Adipocyte (in vitro differentiated cells): ENCODE measurements around the gene OLA1.

Experiments used
- DNase-seq: peaks from one replicate; pipeline ENCODE4 v3.0.0-alpha.2; 2015; ENCODE audit warnings: low read depth
- H3K27me3 ChIP-seq: replicated peaks from 2 replicates; pipeline ENCODE4 v1.7.0; 2013; ENCODE audit warnings: mild to moderate bottlenecking, low read length, moderate library complexity; ENCODE audit not compliant: control insufficient read depth, insufficient read depth
- H3K36me3 ChIP-seq: 2 replicates; pipeline ENCODE4 v1.7.0; 2013; ENCODE audit warnings: low read length, mild to moderate bottlenecking, moderate library complexity; ENCODE audit not compliant: control insufficient read depth, insufficient read depth, severe bottlenecking
- H3K4me1 ChIP-seq: 2 replicates; pipeline ENCODE4 v1.7.0; 2013; ENCODE audit warnings: mild to moderate bottlenecking, low read length, moderate library complexity; ENCODE audit not compliant: control insufficient read depth, insufficient read depth
- H3K4me3 ChIP-seq: 2 replicates; pipeline ENCODE4 v1.7.0; 2013; ENCODE audit warnings: mild to moderate bottlenecking, low read length, moderate library complexity
- H3K9ac ChIP-seq: 2 replicates; pipeline ENCODE4 v1.7.0; 2013; ENCODE audit warnings: mild to moderate bottlenecking, low read length, moderate library complexity
- H3K9me3 ChIP-seq: 2 replicates; pipeline ENCODE4 v1.7.0; 2013; ENCODE audit warnings: mild to moderate bottlenecking, low read length, moderate library complexity; ENCODE audit not compliant: control insufficient read depth

Gene OLA1

GRCh38 chr2:174224665-174225288, 23.6 kb downstream of the OLA1 start:
- H3K9me3 ChIP-seq: no peaks in the 10 kb centered on the region
- H3K36me3 ChIP-seq: peaks cover 39% of the 10 kb centered on the region
- no peak overlapping the region for H3K4me3 ChIP-seq
- H3K9ac ChIP-seq: no peak overlapping the region
- DNase-seq: no peak
- no peaks in the 10 kb centered on the region for H3K4me1 ChIP-seq
- H3K27me3 ChIP-seq: no peaks in the 10 kb centered on the region

DNA sequence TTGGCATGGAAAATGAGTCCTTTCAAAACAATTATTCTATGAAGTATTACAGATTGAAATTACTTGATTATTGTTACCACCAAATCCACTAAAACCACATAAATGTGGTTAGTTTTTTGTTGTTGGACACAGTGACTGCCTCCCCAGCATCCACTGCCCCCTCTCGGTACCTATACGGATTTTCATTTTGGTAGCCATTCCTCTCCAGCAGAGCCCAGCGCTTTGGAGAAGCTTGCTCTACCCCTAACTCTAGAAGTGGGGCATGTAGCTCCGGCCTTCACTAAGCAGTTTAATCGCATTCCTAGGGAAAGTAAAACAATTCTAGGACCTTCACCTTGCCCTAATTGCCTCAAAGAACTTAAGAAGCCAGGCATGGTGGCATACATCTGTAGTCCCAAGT, 24.2 kb downstream of the OLA1 start:
- Histone ChIP-seq H3K4me1 (no peaks in the 10 kb centered on the region), H3K9ac (no peak overlapping the region), H3K9me3 (no peaks in the 10 kb centered on the region), H3K4me3 (no peak overlapping the region), H3K27me3 (no peaks in the 10 kb centered on the region), H3K36me3 (peaks cover 39% of the 10 kb centered on the region)
- no peak for DNase-seq

- no peaks in the 10 kb centered on the region for H3K4me1 ChIP-seq
- H3K9ac ChIP-seq: no peak overlapping the region
- DNase-seq: no peak
- no peaks in the 10 kb centered on the region for H3K9me3 ChIP-seq
- no peak overlapping the region for H3K4me3 ChIP-seq
- no peaks in the 10 kb centered on the region for H3K27me3 ChIP-seq
- H3K36me3 ChIP-seq: peaks cover 39% of the 10 kb centered on the region
Measured at GRCh38 chr2:174223388-174223787, 24.9 kb downstream of the OLA1 start.

DNA sequence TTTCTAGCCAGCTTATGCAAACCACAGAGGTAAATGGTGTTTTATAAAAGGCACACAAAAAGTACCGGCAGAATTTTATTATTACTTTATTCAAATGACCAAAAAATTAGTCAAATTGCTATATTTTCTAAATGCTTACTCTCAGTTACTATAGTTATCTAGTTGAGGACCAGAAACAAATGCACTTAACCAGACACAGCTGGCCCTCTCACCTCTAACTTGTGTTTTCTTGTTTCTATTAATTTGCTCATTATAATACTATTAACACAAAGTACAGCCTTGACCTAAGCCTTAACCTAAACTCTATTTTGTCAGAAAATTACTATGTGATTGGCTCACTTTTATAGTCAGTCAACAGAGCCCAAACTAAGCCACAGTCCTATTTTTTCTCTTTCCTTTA, 26.2 kb downstream of the OLA1 start:
- Histone ChIP-seq H3K9ac (no peak overlapping the region), H3K9me3 (no peaks in the 10 kb centered on the region), H3K4me1 (no peaks in the 10 kb centered on the region), H3K27me3 (no peaks in the 10 kb centered on the region), H3K36me3 (peaks cover 30% of the 10 kb centered on the region), H3K4me3 (no peak overlapping the region)
- DNase-seq: no peak

GRCh38 chr2:174219321-174219720, 29.0 kb downstream of the OLA1 start:
- DNase-seq: no peak
- Histone ChIP-seq H3K9me3 (no peaks in the 10 kb centered on the region), H3K4me3 (no peak overlapping the region), H3K36me3 (peaks cover 22% of the 10 kb centered on the region), H3K9ac (no peak overlapping the region), H3K27me3 (no peaks in the 10 kb centered on the region), H3K4me1 (no peaks in the 10 kb centered on the region)

- Histone ChIP-seq H3K9me3 (no peaks in the 10 kb centered on the region), H3K9ac (no peak overlapping the region), H3K36me3 (peaks cover 18% of the 10 kb centered on the region), H3K27me3 (no peaks in the 10 kb centered on the region), H3K4me3 (no peak overlapping the region), H3K4me1 (no peaks in the 10 kb centered on the region)
- no peak for DNase-seq
Measured at GRCh38 chr2:174218773-174219172, 29.6 kb downstream of the OLA1 start.

- Histone ChIP-seq H3K27me3 (no peaks in the 10 kb centered on the region), H3K9ac (no peak overlapping the region), H3K36me3 (peaks cover 15% of the 10 kb centered on the region), H3K4me3 (no peak overlapping the region), H3K9me3 (no peaks in the 10 kb centered on the region), H3K4me1 (no peaks in the 10 kb centered on the region)
- no peak for DNase-seq
Measured at GRCh38 chr2:174217869-174218268, 30.5 kb downstream of the OLA1 start.

DNA sequence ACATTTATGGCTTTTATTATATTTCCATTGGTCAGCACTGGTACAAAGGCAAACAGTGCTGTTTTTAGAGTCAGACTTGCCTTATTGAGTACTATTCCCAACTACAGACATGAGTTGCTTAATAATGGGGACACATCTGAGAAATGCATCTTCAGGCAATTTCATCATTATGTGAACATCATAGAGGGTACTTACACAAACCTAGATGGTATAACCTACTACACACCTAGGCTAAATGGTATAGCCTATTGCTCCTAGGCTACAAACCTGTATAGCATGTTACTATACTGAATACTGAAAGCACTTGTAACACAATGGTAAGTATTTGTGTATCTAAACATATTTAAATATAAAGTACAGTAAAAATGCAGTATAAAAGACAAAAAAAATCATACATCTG, 36.4 kb downstream of the OLA1 start:
- Histone ChIP-seq H3K36me3 (no peaks in the 10 kb centered on the region), H3K9ac (no peak overlapping the region), H3K27me3 (no peaks in the 10 kb centered on the region), H3K9me3 (no peaks in the 10 kb centered on the region), H3K4me3 (no peak overlapping the region), H3K4me1 (no peaks in the 10 kb centered on the region)
- no peak for DNase-seq

DNA sequence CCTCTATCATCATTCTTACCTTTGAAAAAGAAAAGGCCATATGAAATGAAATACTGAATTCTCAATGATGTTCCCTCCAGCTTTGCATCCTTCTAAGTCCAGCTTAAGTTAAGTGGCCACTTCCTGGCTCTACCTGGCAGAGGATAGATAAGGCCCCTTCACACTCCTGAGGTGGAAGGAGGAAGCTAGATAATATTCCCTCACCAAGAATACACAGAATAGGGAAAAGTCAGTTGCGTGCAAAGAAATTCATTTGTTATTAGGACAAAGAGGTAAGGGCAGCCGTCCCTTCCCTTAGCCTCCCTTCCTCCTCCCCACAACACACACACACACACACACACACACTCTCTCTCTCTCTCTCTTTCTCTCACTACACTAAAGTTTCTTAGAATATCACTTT, 37.5 kb downstream of the OLA1 start:
- H3K9ac ChIP-seq: no peak overlapping the region
- no peaks in the 10 kb centered on the region for H3K4me1 ChIP-seq
- DNase-seq: no peak
- H3K9me3 ChIP-seq: no peaks in the 10 kb centered on the region
- no peaks in the 10 kb centered on the region for H3K36me3 ChIP-seq
- no peaks in the 10 kb centered on the region for H3K27me3 ChIP-seq
- H3K4me3 ChIP-seq: no peak overlapping the region

DNA sequence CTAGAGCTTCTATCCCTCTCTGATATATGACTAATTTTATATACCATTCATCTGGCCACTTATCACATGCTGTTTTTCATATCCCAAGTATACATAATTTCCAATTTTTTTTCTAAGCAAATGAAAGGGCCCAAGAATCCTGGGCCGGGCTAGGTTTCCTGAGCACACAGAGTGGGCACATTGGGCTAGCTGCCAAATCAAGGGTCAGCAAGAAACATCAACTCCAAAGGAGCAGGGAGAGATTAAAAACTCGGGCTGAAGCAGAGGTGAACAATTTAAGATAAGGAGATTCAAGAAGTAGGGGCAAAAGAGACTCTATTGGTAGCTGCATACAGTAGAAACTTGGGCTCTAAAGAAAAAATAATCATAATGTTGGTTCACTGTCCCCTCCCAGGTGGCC, 39.0 kb downstream of the OLA1 start:
- Histone ChIP-seq H3K27me3 (no peaks in the 10 kb centered on the region), H3K4me3 (no peak overlapping the region), H3K4me1 (no peaks in the 10 kb centered on the region), H3K9me3 (no peaks in the 10 kb centered on the region), H3K36me3 (no peaks in the 10 kb centered on the region), H3K9ac (no peak overlapping the region)
- no peak for DNase-seq

DNA sequence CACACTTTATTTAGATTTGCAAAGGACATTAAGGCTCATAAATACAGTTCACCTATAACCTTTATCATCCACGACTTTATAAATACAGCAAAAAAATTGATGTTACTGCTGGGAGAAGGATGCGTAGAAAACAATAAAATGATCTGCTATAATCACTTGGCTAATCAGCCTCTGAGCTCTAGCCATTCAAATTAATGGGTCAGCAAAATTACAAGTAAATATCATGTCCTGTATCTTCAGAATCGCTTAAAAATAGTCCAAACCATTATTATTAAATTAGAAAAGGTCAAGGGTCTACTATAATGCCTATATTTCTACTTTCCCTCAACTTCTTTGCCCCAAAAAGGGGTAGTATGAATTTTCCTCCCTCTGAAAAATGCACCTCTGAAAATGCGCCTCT, 40.3 kb downstream of the OLA1 start:
- Histone ChIP-seq H3K27me3 (no peaks in the 10 kb centered on the region), H3K4me1 (no peaks in the 10 kb centered on the region), H3K9ac (no peak overlapping the region), H3K4me3 (no peak overlapping the region), H3K36me3 (no peaks in the 10 kb centered on the region), H3K9me3 (no peaks in the 10 kb centered on the region)
- DNase-seq: no peak

DNA sequence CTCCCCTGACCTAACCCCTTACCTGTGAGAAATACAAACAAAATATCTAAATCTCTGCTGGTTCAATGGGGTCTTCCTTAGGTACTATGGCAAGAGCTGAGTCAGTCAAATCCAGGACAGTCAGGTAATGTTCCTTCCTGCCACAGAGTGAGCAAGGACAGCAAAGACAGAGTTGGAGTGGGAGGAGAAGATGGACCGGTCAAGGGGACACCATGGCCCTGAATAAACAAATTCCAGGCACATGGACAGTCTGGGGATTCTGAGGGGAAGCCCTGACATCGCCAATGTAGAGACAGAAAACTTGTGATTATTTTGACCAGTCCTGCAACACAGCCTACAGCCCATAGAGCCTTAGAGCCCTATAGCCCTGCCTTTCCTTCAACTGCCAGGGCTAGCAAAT, 42.8 kb downstream of the OLA1 start:
- DNase-seq: no peak
- no peak overlapping the region for H3K9ac ChIP-seq

More for the DNA sequence above, 42.8 kb downstream of the OLA1 start:
- H3K36me3 ChIP-seq: no peaks in the 10 kb centered on the region
- no peaks in the 10 kb centered on the region for H3K4me1 ChIP-seq
- H3K27me3 ChIP-seq: no peaks in the 10 kb centered on the region
- H3K9me3 ChIP-seq: no peaks in the 10 kb centered on the region
- H3K4me3 ChIP-seq: no peak overlapping the region
